Nephron progenitor cell (in vitro differentiated cells): ENCODE measurements around the gene IREB2.

Experiments
- DNase-seq: peaks from one replicate; pipeline ENCODE4 v3.0.0; 2021
- H3K27ac Mint-ChIP-seq: 2 replicates; pipeline ENCODE4 v1.8.0; 2021; ENCODE audit warnings: mild to moderate bottlenecking, moderate library complexity, mixed read lengths
- H3K27me3 Mint-ChIP-seq: 2 replicates; pipeline ENCODE4 v1.8.0; 2021; ENCODE audit warnings: mild to moderate bottlenecking, low read depth, mixed read lengths; ENCODE audit not compliant: poor library complexity
- H3K36me3 Mint-ChIP-seq: 2 replicates; pipeline ENCODE4 v1.8.0; 2021; ENCODE audit warnings: low read depth, mixed read lengths
- H3K4me1 Mint-ChIP-seq: 2 replicates; pipeline ENCODE4 v1.8.0; 2021; ENCODE audit warnings: mixed read lengths
- H3K4me3 Mint-ChIP-seq: 2 replicates; pipeline ENCODE4 v1.8.0; 2021; ENCODE audit warnings: mild to moderate bottlenecking, moderate library complexity, mixed read lengths
- H3K9me3 Mint-ChIP-seq: 2 replicates; pipeline ENCODE4 v1.8.0; 2021; ENCODE audit warnings: mild to moderate bottlenecking, moderate library complexity, mixed read lengths
- CTCF ChIP-seq: fragments of 200-600 bp; sonication (generic); IDR thresholded peaks from 2 replicates; pipeline ENCODE4 v1.5.0; 2021; ENCODE audit warnings: antibody characterized with exemption

IREB2 gene

GRCh38 chr15:78417754-78418630 lies 20.0 kb upstream of the IREB2 start:
- no peak overlapping the region for H3K4me3 Mint-ChIP-seq
- DNase-seq = no peak
- peaks cover 6% of the 10 kb centered on the region for H3K4me1 Mint-ChIP-seq
- TF ChIP-seq CTCF = no peak
- H3K36me3 Mint-ChIP-seq = no peaks in the 10 kb centered on the region
- no peak overlapping the region for H3K27ac Mint-ChIP-seq
- H3K9me3 Mint-ChIP-seq = peaks cover 15% of the 10 kb centered on the region
- H3K27me3 Mint-ChIP-seq = peaks cover 56% of the 10 kb centered on the region

- TF ChIP-seq CTCF = no peak
- peaks cover 56% of the 10 kb centered on the region for H3K27me3 Mint-ChIP-seq
- H3K9me3 Mint-ChIP-seq = peaks cover 15% of the 10 kb centered on the region
- DNase-seq = no peak
- no peak overlapping the region for H3K4me3 Mint-ChIP-seq
- no peak overlapping the region for H3K27ac Mint-ChIP-seq
- H3K4me1 Mint-ChIP-seq = peaks cover 6% of the 10 kb centered on the region
- no peaks in the 10 kb centered on the region for H3K36me3 Mint-ChIP-seq
Measured at GRCh38 chr15:78418686-78419085, 19.3 kb upstream of the IREB2 start.

GRCh38 chr15:78419367-78419766 lies 18.6 kb upstream of the IREB2 start:
- H3K4me1 Mint-ChIP-seq = peaks cover 6% of the 10 kb centered on the region
- TF ChIP-seq CTCF = no peak

GRCh38 chr15:78420220-78420619 lies 17.8 kb upstream of the IREB2 start:
- no peak for DNase-seq
- Mint-ChIP-seq H3K4me3 (no peak overlapping the region), H3K27me3 (peaks cover 59% of the 10 kb centered on the region), H3K27ac (no peak overlapping the region), H3K4me1 (peaks cover 6% of the 10 kb centered on the region), H3K9me3 (peaks cover 15% of the 10 kb centered on the region), H3K36me3 (no peaks in the 10 kb centered on the region)
- no peak for TF ChIP-seq CTCF

More at GRCh38 chr15:78419367-78419766, 18.6 kb upstream of the IREB2 start:
- Mint-ChIP-seq H3K27me3 (peaks cover 59% of the 10 kb centered on the region), H3K27ac (no peak overlapping the region), H3K4me3 (no peak overlapping the region), H3K36me3 (no peaks in the 10 kb centered on the region), H3K9me3 (peaks cover 15% of the 10 kb centered on the region)
- no peak for DNase-seq

GRCh38 chr15:78420766-78421165 lies 17.2 kb upstream of the IREB2 start:
- H3K4me1 Mint-ChIP-seq = peaks cover 6% of the 10 kb centered on the region
- no peaks in the 10 kb centered on the region for H3K36me3 Mint-ChIP-seq
- TF ChIP-seq CTCF = no peak
- H3K27me3 Mint-ChIP-seq = peaks cover 56% of the 10 kb centered on the region
- no peak overlapping the region for H3K4me3 Mint-ChIP-seq
- peaks cover 15% of the 10 kb centered on the region for H3K9me3 Mint-ChIP-seq
- no peak for DNase-seq
- H3K27ac Mint-ChIP-seq = no peak overlapping the region
